Subcutaneous adipose tissue (tissue), 4 donors: ENCODE data around the gene SEL1L. TPM values are rescaled to one million over a fixed set of nuclear protein-coding genes. Genes with fewer than 3 reads are reported as not detected.

Experiments
- total RNA-seq, 4 donors: library from RNA; depleted of rRNA; stranded (reverse); fragments of >200 nt; gene quantifications; one replicate each; pipeline ENCODE4 v1.1.0, GENCODE V29; 2016
- TF ChIP-seq, protein P1 (sequence below): fragments of 450-650 bp; IDR thresholded peaks from one replicate; pipeline ENCODE4 v1.5.1; 2016; ENCODE audit warnings: low read depth, mild to moderate bottlenecking, control low read depth, antibody characterized with exemption, moderate library complexity

Gene SEL1L
- 100 to 1,000 TPM in 2 of 4 donors, 10 to 100 TPM in 2; 80.4 to 106 (median 94.9) TPM for total RNA-seq

DNA sequence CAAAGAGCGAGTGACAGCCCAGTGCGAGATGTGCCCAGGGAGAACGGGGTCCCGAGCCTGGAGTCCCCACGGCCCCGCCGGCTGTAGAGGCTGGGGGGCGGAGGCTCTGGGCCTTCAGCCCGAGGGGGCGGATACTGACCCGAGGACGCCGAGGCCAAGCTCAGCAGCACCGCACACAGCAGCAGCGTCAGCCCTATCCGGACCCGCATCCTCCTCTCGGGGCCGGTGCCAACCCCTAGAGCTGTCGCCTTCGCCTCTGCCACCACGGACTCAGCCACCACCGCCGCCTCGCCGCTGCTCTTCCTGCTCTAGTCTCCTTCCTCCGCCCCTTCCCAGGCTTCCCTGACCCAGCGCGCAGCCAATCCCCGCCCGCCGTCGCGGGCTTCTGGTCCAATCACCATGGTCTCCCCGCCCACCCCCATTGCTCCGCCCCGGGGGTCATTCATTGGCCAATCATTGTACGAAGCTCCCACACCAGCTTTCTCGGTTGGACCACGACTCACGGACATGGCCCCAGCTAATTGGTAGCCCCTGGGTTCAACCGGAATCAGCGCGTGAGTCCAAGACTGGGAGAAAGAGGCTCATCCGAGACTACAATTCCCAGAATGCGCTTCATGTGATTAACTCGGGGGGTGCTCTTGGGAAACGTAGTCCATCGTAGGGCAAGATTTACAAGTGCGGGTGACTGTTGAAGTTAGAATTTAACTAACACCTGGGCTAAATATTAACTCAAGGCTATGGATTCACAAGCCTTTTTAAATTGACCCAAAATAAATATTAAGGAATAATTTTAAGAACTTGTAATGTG lies at the start of gene SEL1L:
SEL1L (minus strand) TSS at position 318 of the 808 bp plus-strand sequence; CDS start at position 209, 109 bp downstream.
- TF ChIP-seq, protein P1, sequence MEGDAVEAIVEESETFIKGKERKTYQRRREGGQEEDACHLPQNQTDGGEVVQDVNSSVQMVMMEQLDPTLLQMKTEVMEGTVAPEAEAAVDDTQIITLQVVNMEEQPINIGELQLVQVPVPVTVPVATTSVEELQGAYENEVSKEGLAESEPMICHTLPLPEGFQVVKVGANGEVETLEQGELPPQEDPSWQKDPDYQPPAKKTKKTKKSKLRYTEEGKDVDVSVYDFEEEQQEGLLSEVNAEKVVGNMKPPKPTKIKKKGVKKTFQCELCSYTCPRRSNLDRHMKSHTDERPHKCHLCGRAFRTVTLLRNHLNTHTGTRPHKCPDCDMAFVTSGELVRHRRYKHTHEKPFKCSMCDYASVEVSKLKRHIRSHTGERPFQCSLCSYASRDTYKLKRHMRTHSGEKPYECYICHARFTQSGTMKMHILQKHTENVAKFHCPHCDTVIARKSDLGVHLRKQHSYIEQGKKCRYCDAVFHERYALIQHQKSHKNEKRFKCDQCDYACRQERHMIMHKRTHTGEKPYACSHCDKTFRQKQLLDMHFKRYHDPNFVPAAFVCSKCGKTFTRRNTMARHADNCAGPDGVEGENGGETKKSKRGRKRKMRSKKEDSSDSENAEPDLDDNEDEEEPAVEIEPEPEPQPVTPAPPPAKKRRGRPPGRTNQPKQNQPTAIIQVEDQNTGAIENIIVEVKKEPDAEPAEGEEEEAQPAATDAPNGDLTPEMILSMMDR: no peak

DNA sequence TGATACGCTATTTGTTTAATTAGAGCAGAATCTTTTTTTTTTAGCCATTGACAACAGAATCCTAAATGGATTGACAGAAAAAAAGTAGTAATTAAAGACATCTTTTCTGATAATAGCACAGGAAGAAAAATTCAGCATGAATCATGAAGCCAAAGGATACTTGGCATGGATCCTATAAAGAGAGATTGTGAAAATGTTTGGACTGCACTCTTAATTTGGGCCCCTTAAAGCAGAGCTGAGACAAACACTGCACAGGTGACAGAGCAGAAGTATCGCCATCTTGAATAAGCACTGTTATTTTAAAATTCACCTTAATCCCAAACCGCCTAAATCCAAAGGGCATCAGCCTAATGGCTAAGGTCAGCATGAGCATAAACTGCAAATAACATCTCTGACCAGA lies 48.8 kb upstream of the SEL1L start:
- TF ChIP-seq, protein P1: no peak

DNA sequence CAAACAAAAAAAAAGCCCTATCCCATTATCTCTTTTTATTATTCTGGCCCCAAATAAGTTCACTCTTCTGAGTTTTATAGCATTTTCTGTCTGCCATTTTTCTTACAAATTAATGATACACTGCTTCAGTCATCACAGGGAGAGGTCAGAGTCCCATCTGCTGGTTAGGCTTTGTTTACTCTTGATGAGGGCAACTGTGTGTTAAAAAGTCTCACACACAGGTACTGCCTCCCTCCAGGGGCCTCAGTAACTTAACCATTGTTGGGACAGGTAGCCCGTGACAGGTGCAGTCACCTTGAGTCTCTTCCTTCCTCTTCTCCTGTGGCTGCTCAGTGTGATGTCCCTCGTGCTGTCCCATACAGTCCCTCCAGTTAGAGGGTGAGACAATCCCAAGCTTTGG lies 45.5 kb upstream of the SEL1L start:
- TF ChIP-seq, protein P1: no peak

DNA sequence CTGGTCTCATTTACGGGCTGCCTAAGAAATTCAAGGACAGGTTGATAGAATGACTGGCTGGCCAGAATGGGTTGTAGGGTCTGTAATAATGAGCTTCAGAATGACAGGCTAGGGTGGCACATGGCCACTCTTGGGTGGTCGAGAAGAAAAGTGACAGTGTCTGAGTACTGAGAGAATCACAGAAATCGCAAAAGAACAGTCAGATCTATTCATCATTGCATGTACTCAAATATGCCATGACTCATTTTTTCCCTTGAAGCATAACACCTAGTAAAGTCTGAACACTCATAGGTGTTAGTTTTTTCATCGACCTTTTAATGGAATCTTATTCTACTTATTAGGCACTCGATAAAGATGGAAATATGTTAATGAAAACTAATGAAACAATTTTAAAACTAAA lies 37.8 kb upstream of the SEL1L start:
- TF ChIP-seq, protein P1: no peak

DNA sequence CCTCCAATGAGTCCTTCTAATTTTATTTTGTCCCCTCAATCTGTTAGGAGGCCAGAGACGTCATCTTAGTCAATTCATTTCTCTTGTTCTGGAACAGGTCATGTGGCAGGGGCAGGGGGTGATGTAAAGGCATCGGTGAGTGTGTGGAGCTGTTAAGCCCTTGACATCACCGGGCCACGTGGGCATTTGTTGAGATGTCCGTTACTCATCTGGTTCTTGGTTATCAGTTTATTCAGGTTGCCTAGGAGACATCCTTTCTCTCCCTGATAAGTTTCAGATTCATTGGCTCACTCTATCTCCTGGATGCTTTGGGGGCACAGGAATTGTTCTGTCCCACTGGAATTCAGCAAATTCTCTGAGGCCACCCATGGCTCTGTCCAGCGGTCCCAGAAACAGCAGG lies 33.6 kb upstream of the SEL1L start:
- TF ChIP-seq, protein P1: no peak

DNA sequence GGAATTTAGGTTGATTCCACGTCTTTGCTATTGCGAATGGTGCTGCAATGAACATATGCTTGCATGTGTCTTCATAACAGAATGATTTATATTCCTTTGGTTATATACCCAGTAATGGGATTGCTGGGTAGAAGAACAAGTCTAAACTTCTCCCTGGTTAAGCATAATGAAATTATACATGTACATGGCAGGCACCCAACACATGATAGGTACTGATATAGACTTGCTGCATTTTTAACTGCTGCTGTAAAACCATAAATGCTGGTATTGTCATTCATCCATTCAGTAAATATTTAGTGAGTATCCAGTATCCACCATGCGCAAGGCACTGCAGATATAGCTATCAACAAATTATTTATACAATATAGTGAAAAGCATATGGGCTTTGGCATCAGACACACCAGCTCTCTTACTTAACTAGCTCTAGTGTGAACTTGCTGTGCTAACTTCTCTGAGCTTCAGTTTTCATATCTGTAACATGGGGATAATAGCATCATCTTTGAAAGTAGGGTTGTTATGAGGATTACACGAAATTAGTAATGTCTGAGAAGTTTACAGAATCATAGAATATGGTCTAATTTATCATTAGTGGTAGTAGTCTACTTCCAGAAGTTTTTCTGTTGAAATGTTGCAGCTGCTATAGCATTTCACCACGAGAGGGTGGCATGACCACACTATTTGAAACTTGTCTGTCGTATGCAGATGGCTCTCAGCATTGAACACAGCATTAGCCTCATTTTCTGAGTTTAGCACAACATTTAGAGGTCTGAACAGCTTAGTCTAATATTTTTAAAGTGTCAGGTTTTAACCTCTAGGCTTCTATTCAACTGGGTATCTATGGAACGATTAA lies 32.0 kb upstream of the SEL1L start:
- TF ChIP-seq, protein P1: no peak

DNA sequence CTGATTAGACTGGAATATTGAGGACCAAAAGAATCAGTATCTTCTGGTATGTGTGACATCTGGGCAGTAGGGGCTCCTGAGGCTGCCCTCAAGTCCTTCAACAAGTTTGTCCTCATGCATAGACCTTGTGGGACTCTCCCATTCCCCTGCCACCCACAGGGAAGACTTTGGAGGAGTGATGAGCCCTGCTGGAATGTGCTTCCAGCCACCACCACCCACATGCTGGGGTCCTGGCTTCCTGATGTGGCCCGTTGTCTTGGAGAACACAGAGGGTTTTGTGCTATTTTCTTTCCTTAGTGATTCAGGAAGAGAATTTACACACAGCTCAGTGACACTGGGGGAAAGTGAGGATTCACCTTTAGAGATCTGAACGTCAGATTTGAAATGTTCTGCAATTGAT lies 29.2 kb upstream of the SEL1L start:
- TF ChIP-seq, protein P1: no peak
